Fibroblast of lung (primary cell): ENCODE data around the gene SARM1.
"Not testable (repeated sequence)": the region's sequence is repeated elsewhere in the genome, so short reads cannot be mapped to it uniquely, and the experiment has no call there.

ENCODE experiments used
- EZH2 ChIP-seq: IDR thresholded peaks from 2 replicates; pipeline ENCODE4 v1.5.1; 2012; ENCODE audit warnings: low read length, control low read depth, mild to moderate bottlenecking; ENCODE audit errors: missing control alignments
- TF ChIP-seq, protein P1 (sequence below), 2 donors: IDR thresholded peaks in 1 of 2; conservative IDR thresholded peaks in 1 of 2; 1 replicate in 1 of 2; 2 replicates in 1 of 2; pipeline ENCODE4 v1.5.1; 2011 to 2012; ENCODE audit warnings: low read length in 2 of 2, control low read depth in 1 of 2, inconsistent platforms in 1 of 2, low read depth in 1 of 2, mild to moderate bottlenecking in 1 of 2

DNA sequence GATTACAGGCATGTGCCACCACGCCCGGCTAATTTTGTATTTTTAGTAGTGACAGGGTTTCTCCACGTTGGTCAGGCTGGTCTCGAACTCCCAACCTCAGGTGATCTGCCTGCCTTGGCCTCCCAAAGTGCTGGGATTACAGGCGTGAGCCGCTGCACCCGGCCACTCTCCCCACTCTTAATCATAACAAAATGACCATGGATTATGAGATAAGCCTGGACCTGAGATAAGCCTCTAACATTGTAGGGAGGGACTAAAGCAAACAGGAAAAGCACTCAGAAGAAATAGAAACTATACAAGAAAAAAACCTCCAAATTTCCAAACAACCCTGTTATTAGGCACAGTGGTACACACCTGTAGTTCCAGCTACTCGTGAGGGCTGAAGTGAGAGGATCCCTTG lies 62.8 kb downstream of the SARM1 start:
- not testable (repeated sequence) for TF ChIP-seq EZH2
- TF ChIP-seq, protein P1, sequence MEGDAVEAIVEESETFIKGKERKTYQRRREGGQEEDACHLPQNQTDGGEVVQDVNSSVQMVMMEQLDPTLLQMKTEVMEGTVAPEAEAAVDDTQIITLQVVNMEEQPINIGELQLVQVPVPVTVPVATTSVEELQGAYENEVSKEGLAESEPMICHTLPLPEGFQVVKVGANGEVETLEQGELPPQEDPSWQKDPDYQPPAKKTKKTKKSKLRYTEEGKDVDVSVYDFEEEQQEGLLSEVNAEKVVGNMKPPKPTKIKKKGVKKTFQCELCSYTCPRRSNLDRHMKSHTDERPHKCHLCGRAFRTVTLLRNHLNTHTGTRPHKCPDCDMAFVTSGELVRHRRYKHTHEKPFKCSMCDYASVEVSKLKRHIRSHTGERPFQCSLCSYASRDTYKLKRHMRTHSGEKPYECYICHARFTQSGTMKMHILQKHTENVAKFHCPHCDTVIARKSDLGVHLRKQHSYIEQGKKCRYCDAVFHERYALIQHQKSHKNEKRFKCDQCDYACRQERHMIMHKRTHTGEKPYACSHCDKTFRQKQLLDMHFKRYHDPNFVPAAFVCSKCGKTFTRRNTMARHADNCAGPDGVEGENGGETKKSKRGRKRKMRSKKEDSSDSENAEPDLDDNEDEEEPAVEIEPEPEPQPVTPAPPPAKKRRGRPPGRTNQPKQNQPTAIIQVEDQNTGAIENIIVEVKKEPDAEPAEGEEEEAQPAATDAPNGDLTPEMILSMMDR (conservative IDR thresholded peaks at IDR 0.05 in 1 of 2, IDR thresholded peaks at IDR 0.05 in 1 of 2; ENCODE audit: low read depth in 1 of 2, low read length in 2 of 2), result not testable (repeated sequence)
